Activated naive CD4-positive, alpha-beta T cell treated with Interleukin-2 at 50 U/mL for 16 hours (primary cell): ENCODE data around the gene NDUFS8.

Experiments
- DNase-seq: peaks from one replicate; pipeline ENCODE4 v3.0.0-alpha.2; 2020

Gene NDUFS8

DNA sequence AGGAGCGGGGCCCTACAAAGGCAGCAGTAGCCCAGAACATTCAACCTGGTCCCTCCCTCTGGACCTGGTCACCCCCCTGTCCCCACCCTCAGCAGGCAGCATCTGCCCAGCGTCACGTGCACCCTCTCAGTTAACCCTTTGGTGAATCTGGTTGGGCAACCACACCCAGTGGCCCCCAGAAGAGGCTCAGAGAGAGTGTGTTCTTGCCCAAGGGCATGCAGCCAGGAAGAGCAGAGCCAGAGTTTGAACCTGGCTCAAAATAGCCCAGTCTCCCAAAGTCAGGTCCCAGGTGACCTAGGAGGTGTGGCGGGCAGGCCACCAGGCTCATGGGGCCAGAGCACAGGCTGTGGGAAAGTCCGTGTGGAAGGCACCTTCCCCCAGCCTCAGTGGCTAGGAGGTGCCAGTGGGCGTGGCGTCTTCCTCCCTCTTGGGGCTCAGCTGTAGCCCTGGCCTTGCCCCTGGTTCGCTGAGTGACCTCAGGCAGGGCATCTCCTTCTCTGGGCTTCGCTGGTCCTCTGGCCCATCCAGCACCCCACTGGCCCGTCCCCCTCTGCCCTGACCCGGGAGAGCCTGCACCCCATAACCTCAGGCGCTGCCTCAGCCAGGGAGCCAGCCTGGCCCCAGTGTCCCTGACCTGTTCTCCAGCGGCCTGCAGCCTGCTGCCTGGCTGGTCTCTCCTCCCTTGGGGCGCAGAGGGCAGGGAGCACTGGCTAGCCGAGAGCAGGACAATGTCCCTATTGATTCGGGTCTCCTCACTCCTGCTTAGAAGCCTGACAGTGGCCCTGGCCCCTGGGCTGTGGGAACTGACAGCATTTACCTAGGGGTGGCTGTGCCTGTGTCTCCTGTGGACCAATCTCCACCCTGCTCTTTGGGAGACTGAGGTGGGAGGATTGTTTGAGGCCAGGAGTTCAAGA, 13.3 kb upstream of the NDUFS8 start:
- no peak for DNase-seq

DNA sequence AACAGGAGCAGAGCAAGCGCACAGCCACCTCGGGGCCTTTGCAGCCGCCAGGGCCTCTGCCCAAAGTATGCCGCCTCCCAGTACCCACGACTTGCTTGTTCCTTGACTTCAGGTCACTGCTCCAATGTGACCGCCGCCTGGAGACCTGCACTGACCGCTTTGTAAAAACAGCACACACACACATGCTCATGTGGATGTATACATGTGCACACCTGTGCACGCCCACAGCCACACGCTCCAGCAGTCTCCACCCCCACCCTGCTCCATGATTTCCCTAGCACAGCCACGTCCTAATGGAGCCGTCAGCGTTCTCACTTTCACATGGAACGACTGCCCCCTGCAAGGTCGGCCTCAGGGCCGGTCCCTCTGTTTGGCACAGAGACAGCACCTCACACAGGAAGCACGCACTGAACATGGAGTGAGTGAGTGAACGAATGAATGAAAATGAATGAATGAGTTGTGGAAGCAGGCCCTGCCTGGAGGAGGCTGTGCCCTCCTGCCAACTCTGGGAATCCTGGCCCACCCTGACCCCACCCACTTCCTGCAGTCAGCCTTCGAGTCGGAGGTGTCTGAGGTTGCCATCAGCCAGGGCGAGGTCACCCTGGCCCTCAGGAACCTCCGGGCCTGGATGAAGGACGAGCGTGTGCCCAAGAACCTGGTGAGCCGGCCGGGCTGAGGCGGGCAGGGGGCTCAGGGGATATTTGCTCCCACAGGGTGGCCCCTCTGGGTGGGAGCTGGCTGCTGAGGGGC, 12.3 kb upstream of the NDUFS8 start:
- no peak for DNase-seq

DNA sequence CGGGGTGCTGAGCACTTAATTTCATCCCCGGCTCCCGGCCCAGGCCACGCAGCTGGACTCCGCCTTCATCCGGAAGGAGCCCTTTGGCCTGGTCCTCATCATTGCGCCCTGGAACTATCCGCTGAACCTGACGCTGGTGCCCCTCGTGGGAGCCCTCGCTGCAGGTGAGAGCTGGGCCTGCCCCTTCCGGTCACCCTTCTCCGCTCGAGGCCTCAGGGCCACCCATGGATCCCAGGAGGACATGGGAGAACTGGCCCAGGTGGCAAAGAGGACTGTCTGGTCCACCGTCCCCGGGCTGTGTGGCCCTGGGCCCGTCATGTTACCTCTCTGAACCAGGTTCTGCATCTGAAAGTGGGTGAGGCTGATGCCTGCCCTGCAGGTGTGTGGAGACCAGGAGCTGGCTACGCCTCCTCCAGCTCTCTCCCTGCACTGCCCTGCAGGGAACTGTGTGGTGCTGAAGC, 11.7 kb upstream of the NDUFS8 start:
- no peak for DNase-seq

DNA sequence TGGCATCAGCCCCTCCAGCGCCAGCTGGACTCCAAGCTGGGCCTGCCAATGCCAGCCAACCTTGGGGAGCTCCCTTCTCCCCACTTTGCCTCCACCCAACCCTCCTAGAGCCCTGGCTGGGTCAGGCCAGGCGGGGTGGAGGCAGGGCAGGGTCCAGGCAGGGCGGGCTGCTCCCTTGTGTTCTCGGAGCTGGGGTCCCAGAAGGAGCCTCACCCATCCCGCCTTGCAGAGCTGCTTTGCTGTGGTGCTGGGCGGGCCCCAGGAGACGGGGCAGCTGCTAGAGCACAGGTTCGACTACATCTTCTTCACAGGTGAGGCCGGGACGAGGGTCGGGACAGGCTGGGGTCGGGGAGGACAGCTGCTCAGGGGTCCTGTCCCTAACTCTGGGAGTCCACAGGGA, 11.0 kb upstream of the NDUFS8 start:
- no peak for DNase-seq

DNA sequence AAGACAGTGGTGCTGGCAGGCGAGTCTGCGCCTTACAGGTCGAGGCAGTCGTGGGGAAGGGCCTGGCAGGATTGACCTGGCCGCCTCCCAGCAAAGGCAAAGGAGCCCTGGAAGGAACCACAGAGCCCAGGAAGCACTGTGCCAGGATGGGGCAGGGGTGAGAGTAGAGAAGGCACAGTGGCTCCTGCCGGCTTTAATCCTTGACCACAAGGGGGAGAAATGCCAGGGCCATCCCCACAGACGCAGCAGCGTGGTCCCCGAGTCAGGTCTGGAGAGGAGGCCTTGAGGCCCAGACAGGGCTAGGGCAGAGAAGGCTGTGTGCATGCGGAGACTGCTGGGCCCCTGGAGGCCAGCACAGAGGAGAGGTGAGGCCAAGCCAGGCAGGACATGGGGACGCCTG, 9.9 kb upstream of the NDUFS8 start:
- DNase-seq, result no peak

DNA sequence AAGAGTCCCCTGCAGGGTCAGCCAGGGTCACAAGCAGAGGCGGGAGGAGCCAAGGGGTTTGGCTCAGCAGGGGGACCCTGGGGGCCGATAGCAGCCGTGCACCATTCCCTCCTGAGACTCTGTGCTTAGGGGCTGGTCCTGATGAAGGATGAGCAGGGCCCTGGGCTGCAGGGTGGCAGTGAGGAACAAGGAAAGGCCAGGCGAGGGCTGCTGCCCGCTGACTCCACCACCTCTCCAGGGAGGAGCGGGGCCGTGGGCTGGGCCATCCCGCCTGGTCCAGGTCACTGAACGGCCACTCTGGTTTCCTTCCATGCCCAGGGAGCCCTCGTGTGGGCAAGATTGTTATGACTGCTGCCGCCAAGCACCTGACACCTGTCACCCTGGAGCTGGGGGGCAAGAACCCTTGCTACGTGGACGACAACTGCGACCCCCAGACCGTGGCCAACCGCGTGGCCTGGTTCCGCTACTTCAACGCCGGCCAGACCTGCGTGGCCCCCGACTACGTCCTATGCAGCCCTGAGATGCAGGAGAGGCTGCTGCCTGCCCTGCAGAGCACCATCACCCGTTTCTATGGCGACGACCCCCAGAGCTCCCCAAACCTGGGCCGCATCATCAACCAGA, 9.2 kb upstream of the NDUFS8 start:
- no peak for DNase-seq

DNA sequence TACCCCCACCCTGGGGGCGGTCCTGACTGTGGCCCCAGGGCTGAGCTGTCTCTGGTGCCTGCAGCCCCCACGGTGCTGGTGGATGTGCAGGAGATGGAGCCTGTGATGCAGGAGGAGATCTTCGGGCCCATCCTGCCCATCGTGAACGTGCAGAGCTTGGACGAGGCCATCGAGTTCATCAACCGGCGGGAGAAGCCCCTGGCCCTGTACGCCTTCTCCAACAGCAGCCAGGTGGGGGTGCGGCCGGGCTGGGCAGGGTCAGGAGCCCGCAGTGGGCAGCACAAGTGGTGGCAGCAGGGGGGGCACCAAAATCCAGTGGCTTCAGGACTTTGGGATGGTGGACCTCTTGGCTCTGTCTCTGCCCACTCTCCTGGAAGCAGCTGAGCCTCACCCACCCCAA, 8.0 kb upstream of the NDUFS8 start:
- DNase-seq, result no peak

DNA sequence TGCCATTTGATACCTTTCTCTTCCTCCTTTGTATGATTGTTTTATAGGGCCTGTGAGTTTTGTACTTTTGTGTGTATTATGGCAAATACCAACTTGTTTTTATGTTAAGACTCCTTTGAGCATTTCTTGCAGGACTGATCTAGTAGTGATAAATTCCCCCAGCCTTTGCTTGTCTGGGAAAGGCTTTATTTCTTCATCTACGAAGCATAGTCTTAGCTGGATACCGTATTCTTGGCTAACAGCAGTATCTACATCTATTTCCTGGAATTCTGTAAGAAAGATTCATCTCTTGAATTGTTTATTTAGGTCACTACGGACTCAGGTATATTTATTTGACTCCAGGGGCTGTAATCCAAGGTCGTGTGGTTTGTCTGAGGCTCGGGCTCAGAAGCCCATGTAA, 6.0 kb upstream of the NDUFS8 start:
- no peak for DNase-seq

DNA sequence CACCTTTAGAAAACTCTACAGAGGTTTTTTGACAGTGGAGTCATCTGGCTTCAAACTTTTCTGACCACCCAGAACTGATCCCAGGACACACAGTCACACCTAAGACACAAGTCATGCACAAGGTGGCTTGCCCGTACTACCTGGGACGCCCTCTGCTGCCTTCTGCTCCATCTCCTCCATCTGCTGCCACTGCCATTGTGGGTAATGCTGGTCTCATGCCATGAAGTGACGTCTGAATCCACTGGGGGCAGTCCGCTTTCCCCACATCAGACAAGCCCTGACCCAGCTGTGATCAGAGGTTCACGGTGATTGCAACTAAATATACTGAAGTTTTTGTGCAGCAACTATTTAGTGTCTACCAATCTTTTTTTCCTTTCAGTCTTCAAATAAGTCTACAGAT, 5.4 kb upstream of the NDUFS8 start:
- no peak for DNase-seq

DNA sequence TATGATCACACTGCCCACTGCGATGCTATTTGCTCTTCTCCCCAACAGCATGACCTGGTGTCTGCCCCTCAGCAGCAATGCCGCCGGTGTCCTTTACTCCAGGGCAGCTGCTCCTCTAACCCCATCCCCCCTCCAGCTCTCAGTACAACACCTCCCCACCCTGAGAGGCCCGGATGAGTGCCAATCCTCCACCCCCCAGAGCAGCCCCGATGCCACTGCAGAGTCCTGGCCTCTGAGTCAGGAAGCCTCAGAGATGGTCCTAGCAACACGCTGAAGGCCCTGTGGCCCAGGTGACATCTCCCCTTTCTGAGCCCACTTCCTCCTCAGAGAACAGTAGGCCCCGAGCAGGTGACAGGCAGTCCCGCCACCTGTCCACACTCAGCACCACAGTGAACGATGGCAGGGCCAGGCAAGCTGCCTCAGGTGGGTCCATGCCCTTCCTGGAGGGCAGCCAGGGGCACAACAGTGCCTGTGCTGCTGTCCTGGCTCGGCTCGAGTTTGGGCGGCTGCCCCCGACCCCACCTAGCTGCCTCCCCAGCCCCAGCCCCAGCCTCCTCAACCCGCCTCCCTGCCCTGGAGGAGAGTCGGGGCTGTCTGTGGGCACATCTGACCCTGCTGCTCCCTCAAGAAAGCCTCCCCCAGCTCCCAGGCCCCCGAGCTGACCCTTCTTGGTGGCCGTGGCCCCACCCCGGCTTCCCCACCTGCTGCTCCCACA, 3.9 kb upstream of the NDUFS8 start:
- DNase-seq, result no peak

DNA sequence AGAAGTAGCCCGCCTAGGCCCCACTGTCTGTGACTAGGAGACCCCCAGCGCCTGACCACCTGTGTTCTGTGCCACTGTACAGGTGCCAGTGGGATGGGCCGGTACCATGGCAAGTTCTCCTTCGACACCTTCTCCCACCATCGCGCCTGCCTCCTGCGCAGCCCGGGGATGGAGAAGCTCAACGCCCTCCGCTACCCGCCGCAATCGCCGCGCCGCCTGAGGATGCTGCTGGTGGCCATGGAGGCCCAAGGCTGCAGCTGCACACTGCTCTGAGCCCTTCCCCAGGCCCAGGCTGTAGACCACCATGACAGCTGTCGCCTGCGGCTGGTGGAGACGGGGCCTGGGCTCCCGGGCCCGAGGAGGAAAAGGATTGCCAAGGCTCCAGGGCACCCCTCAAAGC, 2.8 kb upstream of the NDUFS8 start:
- no peak for DNase-seq

DNA sequence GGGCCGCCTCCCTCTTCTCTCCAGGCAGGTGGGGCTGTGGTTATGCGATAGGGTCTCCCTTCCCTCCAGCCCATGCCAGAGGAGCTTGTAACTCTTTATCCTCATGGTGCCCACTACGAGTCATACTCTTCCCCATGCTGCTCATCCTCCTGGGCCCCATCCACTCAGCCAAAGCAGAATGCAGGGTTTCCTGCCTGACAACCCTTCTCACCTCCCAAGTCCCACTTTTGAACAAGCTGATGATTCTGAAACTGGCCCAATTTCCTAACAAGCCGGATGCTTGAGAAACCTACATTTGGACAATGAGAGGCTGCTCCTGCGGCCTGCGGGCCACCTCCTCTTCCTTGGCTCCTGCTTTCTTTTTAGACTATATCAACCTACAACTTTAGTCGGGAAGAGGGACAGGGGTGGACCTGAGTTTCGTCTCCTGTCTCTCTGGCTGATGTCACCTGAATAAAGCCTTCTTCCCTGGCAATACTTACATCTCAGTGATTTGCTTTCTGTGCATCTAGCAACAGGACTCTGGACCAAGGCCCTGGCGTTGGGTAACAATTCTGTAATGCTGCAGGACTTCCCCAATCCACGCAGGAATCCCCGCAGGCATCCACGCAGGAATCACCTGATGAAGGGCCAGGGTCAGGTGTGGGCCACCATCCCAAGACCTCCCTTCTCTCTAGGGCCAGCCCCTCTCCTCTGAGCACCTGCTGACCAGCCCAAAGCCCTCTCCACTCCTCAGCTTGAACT, 1.5 kb upstream of the NDUFS8 start:
- DNase-seq, result no peak

DNA sequence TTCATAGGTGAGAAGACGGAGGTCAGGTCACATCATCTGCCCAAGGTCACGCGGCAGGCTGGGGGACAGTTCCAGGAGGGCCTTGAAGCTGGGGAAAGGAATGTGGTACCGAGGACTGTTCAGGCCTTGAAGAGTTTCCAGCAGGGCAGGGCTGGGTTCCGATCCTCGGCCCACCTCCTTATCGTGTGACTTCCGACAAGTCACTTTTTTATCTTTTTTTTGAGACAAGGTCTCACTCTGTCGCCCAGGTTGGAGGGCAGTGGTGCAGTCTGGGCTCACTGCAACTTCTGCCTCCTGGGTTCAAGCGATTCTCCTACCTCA, 623 bp downstream of the NDUFS8 start:
- no peak for DNase-seq

DNA sequence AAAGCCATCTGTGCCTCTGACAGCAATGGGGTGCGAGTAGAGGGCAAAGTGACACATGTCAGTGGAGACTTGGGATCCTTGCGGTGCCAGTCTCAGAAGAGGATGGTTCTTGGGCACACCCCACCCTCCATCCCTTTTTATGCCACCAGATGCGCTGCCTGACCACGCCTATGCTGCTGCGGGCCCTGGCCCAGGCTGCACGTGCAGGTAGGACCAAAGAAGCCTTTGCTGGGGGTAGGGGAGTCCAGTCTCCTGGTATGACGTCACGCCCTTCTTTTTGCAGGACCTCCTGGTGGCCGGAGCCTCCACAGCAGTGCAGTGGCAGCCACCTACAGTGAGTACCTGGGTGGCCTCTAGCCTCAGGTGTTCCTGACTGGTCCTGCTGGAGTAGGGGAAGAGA, 1.5 kb downstream of the NDUFS8 start:
- no peak for DNase-seq

DNA sequence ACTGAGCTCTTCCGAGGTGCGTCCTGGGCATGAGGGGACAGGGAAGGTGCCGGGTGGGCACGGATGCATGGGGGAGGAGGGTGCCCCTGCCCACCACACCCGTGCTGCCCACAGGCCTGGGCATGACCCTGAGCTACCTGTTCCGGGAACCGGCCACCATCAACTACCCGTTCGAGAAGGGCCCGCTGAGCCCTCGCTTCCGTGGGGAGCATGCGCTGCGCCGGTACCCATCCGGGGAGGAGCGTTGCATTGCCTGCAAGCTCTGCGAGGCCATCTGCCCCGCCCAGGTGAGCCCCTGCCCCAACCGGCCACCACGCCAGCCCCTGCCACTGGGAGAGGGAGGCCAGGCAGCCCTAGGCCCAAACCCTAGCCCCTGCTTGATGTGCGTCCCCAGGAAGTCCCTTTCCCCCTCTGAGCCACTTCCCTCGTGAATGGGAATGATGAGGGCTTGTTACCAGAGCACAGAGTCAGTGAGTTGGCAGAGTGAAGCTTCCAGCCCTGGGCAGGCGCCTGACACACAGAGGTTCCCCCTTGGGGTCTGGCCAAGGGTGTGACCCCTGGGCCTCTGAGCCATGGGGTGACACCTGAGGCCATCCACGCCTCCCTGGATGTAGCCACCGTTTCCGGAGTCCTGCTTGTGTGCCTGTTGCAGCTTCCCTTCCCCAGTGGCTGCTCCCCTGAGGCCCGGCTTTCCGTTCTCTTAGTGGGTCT, 2.7 kb downstream of the NDUFS8 start:
- no peak for DNase-seq

DNA sequence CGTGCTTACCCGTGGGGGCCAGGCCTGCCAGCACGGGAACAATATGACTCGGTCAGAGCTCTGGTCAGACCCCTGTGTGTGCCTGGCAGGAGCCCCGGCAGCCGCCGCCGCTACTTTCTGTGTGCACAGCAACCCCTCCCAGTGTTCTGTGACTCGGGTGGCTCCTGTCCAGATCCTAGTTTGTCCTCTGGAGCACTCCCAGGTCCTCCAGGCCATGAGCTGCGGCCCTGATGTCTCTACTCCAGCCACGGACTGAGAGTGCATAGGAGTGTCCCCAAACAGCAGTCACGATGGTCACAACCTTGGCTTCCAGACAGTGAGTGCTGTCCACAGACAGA, 3.2 kb downstream of the NDUFS8 start:
- DNase-seq, result no peak

DNA sequence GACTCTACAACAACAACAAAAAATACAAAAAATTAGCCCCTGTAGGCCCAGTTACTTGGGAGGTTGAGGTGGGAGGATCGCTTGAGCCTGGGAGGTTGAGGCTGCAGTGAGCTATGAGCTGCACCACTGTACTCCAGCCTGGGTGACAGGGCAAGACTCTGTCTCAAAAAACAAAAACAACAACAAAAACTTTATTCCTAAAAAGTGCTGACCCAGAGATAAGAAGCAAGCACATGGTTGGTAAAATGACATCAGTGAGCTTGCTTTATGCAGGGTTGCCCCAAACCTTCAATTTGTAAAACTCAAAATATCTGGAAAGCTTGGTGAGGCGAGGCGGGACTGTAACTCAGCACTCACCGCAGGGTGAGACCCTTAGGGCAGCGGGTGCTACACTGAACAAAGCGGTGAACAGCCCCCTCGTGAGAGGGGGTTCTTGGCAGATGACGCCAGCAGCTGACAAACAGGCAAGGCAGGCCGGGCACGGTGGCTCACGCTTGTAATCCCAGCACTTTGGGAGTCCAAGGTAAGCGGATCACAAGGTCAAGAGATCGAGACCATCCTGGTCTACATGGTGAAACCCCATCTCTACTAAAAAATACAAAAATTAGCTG, 4.9 kb downstream of the NDUFS8 start:
- no peak for DNase-seq

DNA sequence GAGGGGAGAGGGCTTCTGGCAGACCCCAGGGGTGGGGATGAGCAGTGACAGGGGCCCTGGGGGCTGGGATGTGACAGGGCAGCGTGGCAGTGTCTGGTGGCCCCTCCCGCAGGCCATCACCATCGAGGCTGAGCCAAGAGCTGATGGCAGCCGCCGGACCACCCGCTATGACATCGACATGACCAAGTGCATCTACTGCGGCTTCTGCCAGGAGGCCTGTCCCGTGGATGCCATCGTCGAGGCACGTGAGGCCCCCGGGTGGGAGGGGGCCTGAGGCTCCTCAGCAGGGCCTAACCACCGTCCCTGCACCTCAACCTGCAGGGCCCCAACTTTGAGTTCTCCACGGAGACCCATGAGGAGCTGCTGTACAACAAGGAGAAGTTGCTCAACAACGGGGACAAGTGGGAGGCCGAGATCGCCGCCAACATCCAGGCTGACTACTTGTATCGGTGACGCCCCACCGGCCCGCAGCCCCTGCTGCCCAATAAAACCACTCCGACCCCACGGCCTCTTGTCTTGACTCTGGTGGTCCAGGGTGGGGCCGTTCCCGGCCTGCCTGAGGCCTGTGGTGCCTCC, 5.7 kb downstream of the NDUFS8 start:
- DNase-seq, result no peak

DNA sequence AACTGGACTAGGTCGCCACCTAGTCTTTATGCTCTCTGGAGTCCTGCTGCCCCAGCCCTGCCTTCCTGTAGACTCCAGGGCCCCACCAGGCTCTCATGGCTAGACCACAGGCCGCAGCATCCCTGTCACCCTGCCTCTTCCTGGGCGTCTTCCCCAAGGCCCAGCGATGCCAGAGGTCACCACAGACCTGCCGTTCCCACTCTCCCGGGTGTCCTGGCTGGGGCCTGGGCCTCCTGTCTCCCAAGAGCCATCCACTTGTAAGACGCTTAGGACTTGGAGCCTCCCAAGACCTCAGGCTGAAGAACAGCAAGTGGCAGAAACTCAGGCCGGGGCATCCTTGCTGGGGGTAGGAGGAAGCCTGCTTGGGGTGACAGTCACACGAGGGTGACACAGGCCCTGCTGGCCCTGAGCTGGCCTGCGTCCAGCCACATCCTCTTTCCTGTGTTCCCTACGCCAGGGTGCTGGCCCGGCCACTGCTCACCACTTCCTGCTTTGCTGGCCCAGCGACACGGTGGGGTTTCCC, 6.3 kb downstream of the NDUFS8 start:
- DNase-seq, result no peak

DNA sequence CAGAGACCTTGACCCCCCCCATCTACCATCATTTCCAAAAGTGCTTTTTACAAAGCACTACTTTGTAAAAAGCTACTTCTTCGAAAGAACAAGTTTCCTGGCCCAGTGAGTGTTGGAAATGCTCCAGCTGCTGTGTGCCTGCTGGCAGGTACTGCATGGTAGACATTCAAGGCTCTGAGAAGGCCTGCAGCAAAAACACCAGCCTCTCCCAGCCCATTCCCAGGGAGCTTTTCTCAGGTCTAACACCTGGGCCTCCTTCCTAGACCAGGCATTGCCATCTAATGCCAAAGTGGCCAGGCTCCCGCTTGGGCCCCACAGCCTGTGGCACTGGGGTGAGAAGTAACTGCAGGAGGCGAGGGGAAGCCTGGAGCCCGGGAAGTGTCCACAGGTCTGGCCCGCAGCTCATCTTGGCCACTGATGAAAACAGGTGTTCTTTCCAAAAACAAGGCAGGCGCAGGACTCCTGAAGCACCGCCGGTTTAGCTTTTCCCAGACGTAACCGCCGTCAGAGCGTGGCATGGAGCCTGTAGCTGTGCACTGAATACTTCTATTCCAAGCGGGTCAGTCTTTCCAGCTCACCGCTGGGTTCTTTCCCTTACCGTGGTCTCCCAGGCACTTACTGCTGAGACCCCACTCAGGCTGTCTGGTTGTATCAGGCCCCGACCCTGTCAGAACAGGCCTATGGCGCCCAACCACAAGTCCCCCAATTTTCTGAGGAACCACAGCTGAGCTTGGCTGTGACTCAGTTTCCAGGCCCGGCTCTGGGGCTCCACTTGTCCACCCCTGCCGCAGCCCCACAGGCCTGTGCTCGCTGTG, 7.1 kb downstream of the NDUFS8 start:
- DNase-seq, result no peak
